GM18861 (cell line): ENCODE results near the gene GZMM.

Experiments used
- ATAC-seq: cut with Tn5 transposase; IDR thresholded peaks from one replicate; pipeline ENCODE4 v1.9.1; 2021; ENCODE audit not compliant: unreplicated experiment

GZMM gene

GRCh38 chr19:511101-511851 is 32.6 kb upstream of the GZMM start:
- ATAC-seq = no peak

- no peak for ATAC-seq
Observed at GRCh38 chr19:512547-513365, 31.1 kb upstream of the GZMM start.

GRCh38 chr19:513368-514165 is 30.3 kb upstream of the GZMM start:
- no peak for ATAC-seq

- no peak for ATAC-seq
Observed at GRCh38 chr19:514166-514663, 29.6 kb upstream of the GZMM start.

- ATAC-seq = no peak
Observed at GRCh38 chr19:517721-518597, 25.9 kb upstream of the GZMM start.

- no peak for ATAC-seq
Observed at GRCh38 chr19:518598-519231, 25.1 kb upstream of the GZMM start.

- ATAC-seq = no peak
Observed at GRCh38 chr19:519449-519865, 24.4 kb upstream of the GZMM start.

- ATAC-seq = no peak
Observed at GRCh38 chr19:522726-523125, 21.1 kb upstream of the GZMM start.

GRCh38 chr19:524062-524674 is 19.7 kb upstream of the GZMM start:
- ATAC-seq = no peak

GRCh38 chr19:525029-525428 is 18.8 kb upstream of the GZMM start:
- ATAC-seq = no peak

GRCh38 chr19:525857-526419 is 17.9 kb upstream of the GZMM start:
- no peak for ATAC-seq

- no peak for ATAC-seq
Observed at GRCh38 chr19:530134-531008, 13.5 kb upstream of the GZMM start.

- peak; percentile 40 for ATAC-seq
Observed at GRCh38 chr19:531009-531752, 12.7 kb upstream of the GZMM start.

GRCh38 chr19:531753-532560 is 11.9 kb upstream of the GZMM start, which contains the start of gene CDC34:
CDC34 (plus strand) TSS chr19:531760; CDS start chr19:531932, 172 bp downstream.
- ATAC-seq = peak; percentile 4

- no peak for ATAC-seq
Observed at GRCh38 chr19:532561-533363, 11.1 kb upstream of the GZMM start.
